ENCODE results near the gene TPPP3. TPM values are rescaled to one million over a fixed set of nuclear protein-coding genes. Genes with fewer than 3 reads are reported as not detected.

TPPP3 gene
- total and polyA plus RNA-seq, 9 of the 15 experiments (the other 6 are each of a cell fraction or from before 2014, with no cell fraction given): 0.13 to 0.50 (median 0.36) TPM; not detected in 2

DNA sequence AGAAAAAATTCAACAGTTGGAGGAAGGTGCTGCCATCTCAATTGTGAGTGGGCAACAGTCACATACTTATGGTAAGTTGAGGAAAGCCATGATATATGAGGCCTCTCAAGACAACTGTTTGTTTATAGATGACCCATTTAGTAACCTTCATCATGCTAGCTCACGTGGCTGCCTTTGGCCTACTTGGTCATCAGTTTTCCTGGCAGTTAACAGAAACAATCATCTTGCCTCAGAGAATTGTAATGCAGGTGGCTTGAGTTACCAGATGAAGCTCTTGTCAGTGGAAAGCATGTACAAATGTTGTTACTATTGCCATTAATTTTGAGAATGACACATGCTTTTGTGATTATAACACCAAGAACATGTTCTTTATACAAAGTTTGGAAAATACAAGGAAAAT lies 14.7 kb downstream of the TPPP3 start (continued):
- TF ChIP-seq, protein P1, sequence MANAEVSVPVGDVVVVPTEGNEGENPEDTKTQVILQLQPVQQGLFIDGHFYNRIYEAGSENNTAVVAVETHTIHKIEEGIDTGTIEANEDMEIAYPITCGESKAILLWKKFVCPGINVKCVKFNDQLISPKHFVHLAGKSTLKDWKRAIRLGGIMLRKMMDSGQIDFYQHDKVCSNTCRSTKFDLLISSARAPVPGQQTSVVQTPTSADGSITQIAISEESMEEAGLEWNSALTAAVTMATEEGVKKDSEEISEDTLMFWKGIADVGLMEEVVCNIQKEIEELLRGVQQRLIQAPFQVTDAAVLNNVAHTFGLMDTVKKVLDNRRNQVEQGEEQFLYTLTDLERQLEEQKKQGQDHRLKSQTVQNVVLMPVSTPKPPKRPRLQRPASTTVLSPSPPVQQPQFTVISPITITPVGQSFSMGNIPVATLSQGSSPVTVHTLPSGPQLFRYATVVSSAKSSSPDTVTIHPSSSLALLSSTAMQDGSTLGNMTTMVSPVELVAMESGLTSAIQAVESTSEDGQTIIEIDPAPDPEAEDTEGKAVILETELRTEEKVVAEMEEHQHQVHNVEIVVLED (CRISPR knock-in tag; IDR thresholded peaks at IDR 0.05): no peak
- no peak for TF ChIP-seq HMG20B (CRISPR knock-in tag; IDR thresholded peaks at IDR 0.05)
- TF ChIP-seq ERF (CRISPR knock-in tag; IDR thresholded peaks at IDR 0.05): no peak
- TF ChIP-seq CBFB (CRISPR knock-in tag; IDR thresholded peaks at IDR 0.05): no peak
- TF ChIP-seq, protein P2, sequence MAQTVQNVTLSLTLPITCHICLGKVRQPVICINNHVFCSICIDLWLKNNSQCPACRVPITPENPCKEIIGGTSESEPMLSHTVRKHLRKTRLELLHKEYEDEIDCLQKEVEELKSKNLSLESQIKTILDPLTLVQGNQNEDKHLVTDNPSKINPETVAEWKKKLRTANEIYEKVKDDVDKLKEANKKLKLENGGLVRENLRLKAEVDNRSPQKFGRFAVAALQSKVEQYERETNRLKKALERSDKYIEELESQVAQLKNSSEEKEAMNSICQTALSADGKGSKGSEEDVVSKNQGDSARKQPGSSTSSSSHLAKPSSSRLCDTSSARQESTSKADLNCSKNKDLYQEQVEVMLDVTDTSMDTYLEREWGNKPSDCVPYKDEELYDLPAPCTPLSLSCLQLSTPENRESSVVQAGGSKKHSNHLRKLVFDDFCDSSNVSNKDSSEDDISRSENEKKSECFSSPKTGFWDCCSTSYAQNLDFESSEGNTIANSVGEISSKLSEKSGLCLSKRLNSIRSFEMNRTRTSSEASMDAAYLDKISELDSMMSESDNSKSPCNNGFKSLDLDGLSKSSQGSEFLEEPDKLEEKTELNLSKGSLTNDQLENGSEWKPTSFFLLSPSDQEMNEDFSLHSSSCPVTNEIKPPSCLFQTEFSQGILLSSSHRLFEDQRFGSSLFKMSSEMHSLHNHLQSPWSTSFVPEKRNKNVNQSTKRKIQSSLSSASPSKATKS (CRISPR knock-in tag; IDR thresholded peaks at IDR 0.05): no peak
- no peak for TF ChIP-seq BRCA1 (IDR thresholded peaks at IDR 0.05)
- no peak for TF ChIP-seq BRCA1 (CRISPR knock-in tag; IDR thresholded peaks at IDR 0.05)
- TF ChIP-seq, protein P3, sequence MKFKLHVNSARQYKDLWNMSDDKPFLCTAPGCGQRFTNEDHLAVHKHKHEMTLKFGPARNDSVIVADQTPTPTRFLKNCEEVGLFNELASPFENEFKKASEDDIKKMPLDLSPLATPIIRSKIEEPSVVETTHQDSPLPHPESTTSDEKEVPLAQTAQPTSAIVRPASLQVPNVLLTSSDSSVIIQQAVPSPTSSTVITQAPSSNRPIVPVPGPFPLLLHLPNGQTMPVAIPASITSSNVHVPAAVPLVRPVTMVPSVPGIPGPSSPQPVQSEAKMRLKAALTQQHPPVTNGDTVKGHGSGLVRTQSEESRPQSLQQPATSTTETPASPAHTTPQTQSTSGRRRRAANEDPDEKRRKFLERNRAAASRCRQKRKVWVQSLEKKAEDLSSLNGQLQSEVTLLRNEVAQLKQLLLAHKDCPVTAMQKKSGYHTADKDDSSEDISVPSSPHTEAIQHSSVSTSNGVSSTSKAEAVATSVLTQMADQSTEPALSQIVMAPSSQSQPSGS (CRISPR knock-in tag; IDR thresholded peaks at IDR 0.05): no peak
- TF ChIP-seq, protein P4, sequence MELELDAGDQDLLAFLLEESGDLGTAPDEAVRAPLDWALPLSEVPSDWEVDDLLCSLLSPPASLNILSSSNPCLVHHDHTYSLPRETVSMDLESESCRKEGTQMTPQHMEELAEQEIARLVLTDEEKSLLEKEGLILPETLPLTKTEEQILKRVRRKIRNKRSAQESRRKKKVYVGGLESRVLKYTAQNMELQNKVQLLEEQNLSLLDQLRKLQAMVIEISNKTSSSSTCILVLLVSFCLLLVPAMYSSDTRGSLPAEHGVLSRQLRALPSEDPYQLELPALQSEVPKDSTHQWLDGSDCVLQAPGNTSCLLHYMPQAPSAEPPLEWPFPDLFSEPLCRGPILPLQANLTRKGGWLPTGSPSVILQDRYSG (tag; conservative IDR thresholded peaks at IDR 0.05; ENCODE audit: low read depth): no peak

Measured in K562 (cell line).